HepG2 (cell line): Measurements from ENCODE around the gene NES. TPM values are rescaled to one million over a fixed set of nuclear protein-coding genes. Genes with fewer than 3 reads are reported as not detected.

ENCODE experiments used
- CAMTA2 ChIP-seq: sonication (generic); formaldehyde crosslinking; IDR thresholded peaks from 2 replicates; pipeline ENCODE4 v1.4.0; 2020; ENCODE audit warnings: mild to moderate bottlenecking, missing genetic modification reagents, borderline replicate concordance
- CTCF ChIP-seq: sonication (generic); formaldehyde crosslinking; IDR thresholded peaks from 2 replicates; pipeline ENCODE4 v1.5.0; 2020; ENCODE audit warnings: mild to moderate bottlenecking, missing genetic modification reagents, moderate library complexity
- DNMT1 ChIP-seq: sonication (generic); formaldehyde crosslinking; IDR thresholded peaks from 2 replicates; pipeline ENCODE4 v1.5.1; 2020; ENCODE audit warnings: mild to moderate bottlenecking, missing genetic modification reagents
- PAF1 ChIP-seq: IDR thresholded peaks from 2 replicates; pipeline ENCODE4 v1.6.1; 2016; ENCODE audit warnings: missing genetic modification reagents, missing compliant biosample characterization
- PRPF4 ChIP-seq: fragments of 200-400 bp; formaldehyde crosslinking; IDR thresholded peaks from 2 replicates; pipeline ENCODE4 v1.6.1; 2016; ENCODE audit warnings: low read length, low read depth; ENCODE audit not compliant: poor library complexity, severe bottlenecking
- RFX5 ChIP-seq: IDR thresholded peaks from 2 replicates; pipeline ENCODE4 v1.6.1; 2011; ENCODE audit warnings: low read depth, low read length, improper control_type of control experiment
- RXRA ChIP-seq: sonication (generic); formaldehyde crosslinking; IDR thresholded peaks from 2 replicates; pipeline ENCODE4 v1.5.1; 2020; ENCODE audit warnings: missing genetic modification reagents
- TERF1 ChIP-seq: sonication (generic); formaldehyde crosslinking; IDR thresholded peaks from 2 replicates; pipeline ENCODE4 v1.8.0; 2022; ENCODE audit warnings: mild to moderate bottlenecking, missing genetic modification reagents, moderate library complexity
- ZBTB1 ChIP-seq: sonication (generic); formaldehyde crosslinking; IDR thresholded peaks from 2 replicates; pipeline ENCODE4 v1.4.0; 2020; ENCODE audit warnings: missing genetic modification reagents, borderline replicate concordance
- ZBTB3 ChIP-seq: sonication (generic); formaldehyde crosslinking; IDR thresholded peaks from 2 replicates; pipeline ENCODE4 v1.4.0; 2020; ENCODE audit warnings: low read depth, mild to moderate bottlenecking, moderate library complexity, missing genetic modification reagents, borderline replicate concordance
- ZFP90 ChIP-seq: sonication (generic); formaldehyde crosslinking; IDR thresholded peaks from 2 replicates; pipeline ENCODE4 v1.8.0; 2022; ENCODE audit warnings: missing genetic modification reagents, mild to moderate bottlenecking, inconsistent platforms, borderline replicate concordance
- ZNF431 ChIP-seq: sonication (generic); formaldehyde crosslinking; IDR thresholded peaks from 2 replicates; pipeline ENCODE4 v1.9.0; 2022; ENCODE audit warnings: missing genetic modification reagents, low read depth, mild to moderate bottlenecking, borderline replicate concordance
- ZNF549 ChIP-seq: sonication (generic); formaldehyde crosslinking; IDR thresholded peaks from 2 replicates; pipeline ENCODE4 v1.5.0; 2020; ENCODE audit warnings: missing genetic modification reagents
- ZNF792 ChIP-seq: IDR thresholded peaks from 2 replicates; pipeline ENCODE4 v1.6.1; 2016
- polyA plus RNA-seq, 8 experiments: library from polyadenylated mRNA; depleted of rRNA in 3 of 8; stranded (reverse) in 7 of 8; unstranded in 1 of 8; fragments of >200 nt; fragmentation: Illumina TruSeq in 4 of 8; extraction: Trizol in 4 of 8; gene quantifications; 2 replicates each; pipeline versions ENCODE4 v1.2.1 to v1.2.3, GENCODE V29; 2011 to 2016; ENCODE audit warnings: low read depth in 4 of 8, missing spikeins in 1 of 8, mixed read lengths in 1 of 8; ENCODE audit not compliant: insufficient read depth in 1 of 8
- total RNA-seq, 5 experiments: library from RNA; depleted of rRNA; stranded (reverse); fragments of >200 nt; fragmentation: Illumina TruSeq; extraction: Trizol; gene quantifications; 2 replicates each; pipeline ENCODE4 v1.2.3, GENCODE V29; 2016; ENCODE audit warnings: low read depth in 1 of 5
- TF ChIP-seq, protein P1 (sequence below): sonication (generic); formaldehyde crosslinking; IDR thresholded peaks from 2 replicates; pipeline ENCODE4 v1.9.0; 2021; ENCODE audit warnings: mild to moderate bottlenecking, missing genetic modification reagents
- TF ChIP-seq, protein P2 (sequence below): IDR thresholded peaks from 2 replicates; pipeline ENCODE4 v1.6.1; 2012; ENCODE audit warnings: low read length, improper control_type of control experiment

Gene NES
- total and polyA plus RNA-seq, 2 of the 13 experiments (the other 11 are each of a cell fraction or from before 2014, with no cell fraction given) = 1.7 to 16.6 TPM

DNA sequence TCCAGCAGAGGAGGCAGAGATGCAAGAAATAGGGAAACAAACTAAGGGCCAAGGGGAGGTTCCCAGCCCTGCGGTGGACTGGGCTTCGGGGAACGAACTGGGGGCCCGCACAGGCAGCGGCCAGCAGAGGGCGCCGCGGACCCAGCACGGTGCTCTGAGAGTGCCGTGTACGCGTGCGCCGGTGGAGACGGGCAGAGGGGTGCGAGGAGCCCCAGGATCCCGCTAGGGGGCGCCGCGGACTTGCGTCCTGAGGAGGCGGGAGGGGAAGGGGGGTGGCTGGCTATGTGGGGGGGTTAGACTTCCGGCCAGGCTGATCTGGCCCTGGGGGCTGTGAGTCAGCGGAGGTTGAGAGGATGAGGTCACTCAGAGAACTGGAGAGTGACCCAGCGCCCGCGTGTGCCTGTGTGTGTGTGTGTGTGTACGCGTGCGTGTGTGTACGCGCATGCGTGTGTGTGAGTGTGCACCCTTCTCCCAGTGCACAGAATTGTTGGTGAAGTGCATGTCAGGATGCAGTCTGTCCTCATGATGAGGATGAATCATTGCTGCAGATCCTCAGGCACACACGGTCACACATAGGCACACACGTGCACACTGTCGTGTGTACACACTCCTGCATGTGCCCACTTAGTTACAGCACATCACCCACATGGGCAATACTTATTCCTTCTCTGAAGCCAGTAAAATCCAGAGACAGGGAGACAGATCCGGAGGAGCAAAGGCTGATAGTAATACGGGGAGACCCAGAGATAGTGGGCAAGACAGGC, 17.0 kb downstream of the NES start (continued):
- TF ChIP-seq ZNF431 (CRISPR knock-in tag) (peak; percentile 11; the same call in 1 of the 2 replicates), ZBTB1 (no peak), ZFP90 (CRISPR knock-in tag) (peak; percentile 73; the same call in 1 of the 2 replicates), RFX5 (no peak), PRPF4 (no peak), CTCF (CRISPR knock-in tag) (peak; percentile 97), TERF1 (CRISPR knock-in tag) (no peak), DNMT1 (CRISPR knock-in tag) (peak; percentile 44; the same call in 1 of the 2 replicates), RXRA (CRISPR knock-in tag) (peak; percentile 82), ZNF549 (CRISPR knock-in tag) (no peak), ZBTB3 (CRISPR knock-in tag) (0 out of 2 replicates have a peak, but pooled peaks have one; percentile 37), ZNF792 (CRISPR knock-in tag) (peak; percentile 84), CAMTA2 (0 out of 2 replicates have a peak, but pooled peaks have one; percentile 68), PAF1 (CRISPR knock-in tag) (peak; percentile 71)
- TF ChIP-seq, protein P1, sequence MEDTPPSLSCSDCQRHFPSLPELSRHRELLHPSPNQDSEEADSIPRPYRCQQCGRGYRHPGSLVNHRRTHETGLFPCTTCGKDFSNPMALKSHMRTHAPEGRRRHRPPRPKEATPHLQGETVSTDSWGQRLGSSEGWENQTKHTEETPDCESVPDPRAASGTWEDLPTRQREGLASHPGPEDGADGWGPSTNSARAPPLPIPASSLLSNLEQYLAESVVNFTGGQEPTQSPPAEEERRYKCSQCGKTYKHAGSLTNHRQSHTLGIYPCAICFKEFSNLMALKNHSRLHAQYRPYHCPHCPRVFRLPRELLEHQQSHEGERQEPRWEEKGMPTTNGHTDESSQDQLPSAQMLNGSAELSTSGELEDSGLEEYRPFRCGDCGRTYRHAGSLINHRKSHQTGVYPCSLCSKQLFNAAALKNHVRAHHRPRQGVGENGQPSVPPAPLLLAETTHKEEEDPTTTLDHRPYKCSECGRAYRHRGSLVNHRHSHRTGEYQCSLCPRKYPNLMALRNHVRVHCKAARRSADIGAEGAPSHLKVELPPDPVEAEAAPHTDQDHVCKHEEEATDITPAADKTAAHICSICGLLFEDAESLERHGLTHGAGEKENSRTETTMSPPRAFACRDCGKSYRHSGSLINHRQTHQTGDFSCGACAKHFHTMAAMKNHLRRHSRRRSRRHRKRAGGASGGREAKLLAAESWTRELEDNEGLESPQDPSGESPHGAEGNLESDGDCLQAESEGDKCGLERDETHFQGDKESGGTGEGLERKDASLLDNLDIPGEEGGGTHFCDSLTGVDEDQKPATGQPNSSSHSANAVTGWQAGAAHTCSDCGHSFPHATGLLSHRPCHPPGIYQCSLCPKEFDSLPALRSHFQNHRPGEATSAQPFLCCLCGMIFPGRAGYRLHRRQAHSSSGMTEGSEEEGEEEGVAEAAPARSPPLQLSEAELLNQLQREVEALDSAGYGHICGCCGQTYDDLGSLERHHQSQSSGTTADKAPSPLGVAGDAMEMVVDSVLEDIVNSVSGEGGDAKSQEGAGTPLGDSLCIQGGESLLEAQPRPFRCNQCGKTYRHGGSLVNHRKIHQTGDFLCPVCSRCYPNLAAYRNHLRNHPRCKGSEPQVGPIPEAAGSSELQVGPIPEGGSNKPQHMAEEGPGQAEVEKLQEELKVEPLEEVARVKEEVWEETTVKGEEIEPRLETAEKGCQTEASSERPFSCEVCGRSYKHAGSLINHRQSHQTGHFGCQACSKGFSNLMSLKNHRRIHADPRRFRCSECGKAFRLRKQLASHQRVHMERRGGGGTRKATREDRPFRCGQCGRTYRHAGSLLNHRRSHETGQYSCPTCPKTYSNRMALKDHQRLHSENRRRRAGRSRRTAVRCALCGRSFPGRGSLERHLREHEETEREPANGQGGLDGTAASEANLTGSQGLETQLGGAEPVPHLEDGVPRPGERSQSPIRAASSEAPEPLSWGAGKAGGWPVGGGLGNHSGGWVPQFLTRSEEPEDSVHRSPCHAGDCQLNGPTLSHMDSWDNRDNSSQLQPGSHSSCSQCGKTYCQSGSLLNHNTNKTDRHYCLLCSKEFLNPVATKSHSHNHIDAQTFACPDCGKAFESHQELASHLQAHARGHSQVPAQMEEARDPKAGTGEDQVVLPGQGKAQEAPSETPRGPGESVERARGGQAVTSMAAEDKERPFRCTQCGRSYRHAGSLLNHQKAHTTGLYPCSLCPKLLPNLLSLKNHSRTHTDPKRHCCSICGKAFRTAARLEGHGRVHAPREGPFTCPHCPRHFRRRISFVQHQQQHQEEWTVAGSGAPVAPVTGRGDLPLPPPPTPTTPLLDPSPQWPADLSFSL (CRISPR knock-in tag) = peak; percentile 96
- TF ChIP-seq, protein P2, sequence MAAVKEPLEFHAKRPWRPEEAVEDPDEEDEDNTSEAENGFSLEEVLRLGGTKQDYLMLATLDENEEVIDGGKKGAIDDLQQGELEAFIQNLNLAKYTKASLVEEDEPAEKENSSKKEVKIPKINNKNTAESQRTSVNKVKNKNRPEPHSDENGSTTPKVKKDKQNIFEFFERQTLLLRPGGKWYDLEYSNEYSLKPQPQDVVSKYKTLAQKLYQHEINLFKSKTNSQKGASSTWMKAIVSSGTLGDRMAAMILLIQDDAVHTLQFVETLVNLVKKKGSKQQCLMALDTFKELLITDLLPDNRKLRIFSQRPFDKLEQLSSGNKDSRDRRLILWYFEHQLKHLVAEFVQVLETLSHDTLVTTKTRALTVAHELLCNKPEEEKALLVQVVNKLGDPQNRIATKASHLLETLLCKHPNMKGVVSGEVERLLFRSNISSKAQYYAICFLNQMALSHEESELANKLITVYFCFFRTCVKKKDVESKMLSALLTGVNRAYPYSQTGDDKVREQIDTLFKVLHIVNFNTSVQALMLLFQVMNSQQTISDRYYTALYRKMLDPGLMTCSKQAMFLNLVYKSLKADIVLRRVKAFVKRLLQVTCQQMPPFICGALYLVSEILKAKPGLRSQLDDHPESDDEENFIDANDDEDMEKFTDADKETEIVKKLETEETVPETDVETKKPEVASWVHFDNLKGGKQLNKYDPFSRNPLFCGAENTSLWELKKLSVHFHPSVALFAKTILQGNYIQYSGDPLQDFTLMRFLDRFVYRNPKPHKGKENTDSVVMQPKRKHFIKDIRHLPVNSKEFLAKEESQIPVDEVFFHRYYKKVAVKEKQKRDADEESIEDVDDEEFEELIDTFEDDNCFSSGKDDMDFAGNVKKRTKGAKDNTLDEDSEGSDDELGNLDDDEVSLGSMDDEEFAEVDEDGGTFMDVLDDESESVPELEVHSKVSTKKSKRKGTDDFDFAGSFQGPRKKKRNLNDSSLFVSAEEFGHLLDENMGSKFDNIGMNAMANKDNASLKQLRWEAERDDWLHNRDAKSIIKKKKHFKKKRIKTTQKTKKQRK = no peak
